HCT116 (cell line): ENCODE results near the gene NR2F1-AS1.

Source experiments
- CTCF ChIP-seq, 3 experiments: fragments of 200-600 bp in 1 of 3; sonication (generic) in 1 of 3; IDR thresholded peaks in 2 of 3; conservative IDR thresholded peaks in 1 of 3; 2 replicates each; pipeline ENCODE4 v1.5.1; 2012 to 2017; ENCODE audit warnings: low read depth in 2 of 3, low read length in 2 of 3, antibody characterized with exemption in 1 of 3, borderline replicate concordance in 1 of 3, control low read depth in 1 of 3, mild to moderate bottlenecking in 1 of 3, mixed read lengths in 1 of 3, mixed run types in 1 of 3, moderate library complexity in 1 of 3; ENCODE audit not compliant: insufficient read depth in 1 of 3
- EZH2 ChIP-seq: fragments of 200-600 bp; sonication (generic); IDR thresholded peaks from 2 replicates; pipeline ENCODE4 v1.6.1; 2017; ENCODE audit warnings: antibody characterized with exemption, mixed run types
- EZH2phosphoT487 ChIP-seq: fragments of 200-600 bp; IDR thresholded peaks from 2 replicates; pipeline ENCODE4 v1.6.1; 2018; ENCODE audit warnings: antibody characterized with exemption, borderline replicate concordance
- POLR2A ChIP-seq: IDR thresholded peaks from 2 replicates; pipeline ENCODE4 v1.7.0; 2011; ENCODE audit warnings: borderline replicate concordance; ENCODE audit not compliant: insufficient read depth, insufficient read length; ENCODE audit errors: extremely low read depth
- POLR2AphosphoS5 ChIP-seq: IDR thresholded peaks from 2 replicates; pipeline ENCODE4 v1.6.1; 2011; ENCODE audit warnings: mild to moderate bottlenecking, low read depth, low read length, moderate library complexity
- REST ChIP-seq: IDR thresholded peaks from 2 replicates; pipeline ENCODE4 v1.6.1; 2012; ENCODE audit warnings: low read depth
- SIN3A ChIP-seq: IDR thresholded peaks from 2 replicates; pipeline ENCODE4 v1.6.1; 2012; ENCODE audit warnings: low read depth
- YY1 ChIP-seq: IDR thresholded peaks from 2 replicates; pipeline ENCODE4 v1.6.1; 2011; ENCODE audit warnings: low read length, low read depth, moderate library complexity, mild to moderate bottlenecking; ENCODE audit not compliant: insufficient replicate concordance; ENCODE audit errors: extremely low read depth
- ZBTB33 ChIP-seq: IDR thresholded peaks from 2 replicates; pipeline ENCODE4 v1.6.1; 2011; ENCODE audit warnings: mild to moderate bottlenecking, low read length, moderate library complexity; ENCODE audit not compliant: insufficient replicate concordance; ENCODE audit errors: extremely low read depth
- ZNF274 ChIP-seq: fragments of 200-500 bp; sonication (Bioruptor generic); IDR thresholded peaks from 2 replicates; pipeline ENCODE4 v1.6.1; 2014; ENCODE audit warnings: mild to moderate bottlenecking, low read depth, low read length, inconsistent platforms

- TF ChIP-seq REST (no peak), POLR2A (no peak), EZH2phosphoT487 (no peak), CTCF (IDR thresholded peaks at IDR 0.05 in 2 of 3, conservative IDR thresholded peaks at IDR 0.05 in 1 of 3; ENCODE audit: borderline replicate concordance in 1 of 3, insufficient read depth in 1 of 3, low read depth in 2 of 3, low read length in 2 of 3) (no peak), SIN3A (no peak), ZNF274 (no peak), EZH2 (no peak), YY1 (no peak), ZBTB33 (no peak), POLR2AphosphoS5 (no peak)
Measured at GRCh38 chr5:93616538-93617174, 35.6 kb upstream of the NR2F1-AS1 start.
